SK-N-SH treated with all-trans-retinoic acid at 6 μM for 48 hours (cell line): ENCODE measurements around the gene HCRTR1.

Experiments used
- ATAC-seq: fragments of 200-7000 bp; cut with Tn5 transposase; 3 replicates; pipeline ENCODE4 v1.9.1; 2020; ENCODE audit warnings: mild to moderate bottlenecking, moderate library complexity
- BACH2 ChIP-seq: fragments of 250-450 bp; sonication (Bioruptor Pico); IDR thresholded peaks from 2 replicates; pipeline ENCODE4 v1.9.0; 2021; ENCODE audit warnings: mild to moderate bottlenecking, borderline replicate concordance
- CSDC2 ChIP-seq: fragments of 250-450 bp; sonication (Bioruptor Pico); IDR thresholded peaks from 2 replicates; pipeline ENCODE4 v1.5.0; 2020; ENCODE audit warnings: mild to moderate bottlenecking, moderate library complexity
- ESRRG ChIP-seq: fragments of 250-450 bp; sonication (Bioruptor Pico); IDR thresholded peaks from 2 replicates; pipeline ENCODE4 v1.6.1; 2021; ENCODE audit warnings: mild to moderate bottlenecking
- GLIS3 ChIP-seq: fragments of 250-450 bp; sonication (Bioruptor Pico); IDR thresholded peaks from 2 replicates; pipeline ENCODE4 v1.5.0; 2020; ENCODE audit warnings: mild to moderate bottlenecking, moderate library complexity
- ISL1 ChIP-seq: fragments of 250-450 bp; sonication (Bioruptor Pico); IDR thresholded peaks from 2 replicates; pipeline ENCODE4 v2.1.2; 2022; ENCODE audit warnings: mild to moderate bottlenecking, moderate library complexity
- OSR1 ChIP-seq: fragments of 250-450 bp; sonication (Bioruptor Pico); IDR thresholded peaks from 2 replicates; pipeline ENCODE4 v1.8.0; 2022; ENCODE audit warnings: moderate library complexity, mild to moderate bottlenecking, inconsistent platforms
- PPARA ChIP-seq: fragments of 250-450 bp; sonication (Bioruptor Pico); IDR thresholded peaks from 2 replicates; pipeline ENCODE4 v1.5.0; 2020; ENCODE audit warnings: mild to moderate bottlenecking, borderline replicate concordance
- RARB ChIP-seq: fragments of 250-450 bp; sonication (Bioruptor Pico); IDR thresholded peaks from 2 replicates; pipeline ENCODE4 v1.8.0; 2021; ENCODE audit warnings: mild to moderate bottlenecking, moderate library complexity
- SNAI2 ChIP-seq: fragments of 250-450 bp; sonication (Bioruptor Pico); IDR thresholded peaks from 2 replicates; pipeline ENCODE4 v1.5.0; 2020; ENCODE audit warnings: mild to moderate bottlenecking, moderate library complexity
- TCF4 ChIP-seq: fragments of 250-450 bp; sonication (Bioruptor Pico); IDR thresholded peaks from 2 replicates; pipeline ENCODE4 v1.8.0; 2021; ENCODE audit warnings: mild to moderate bottlenecking, moderate library complexity, borderline replicate concordance
- TOX ChIP-seq: fragments of 250-450 bp; sonication (Bioruptor Pico); IDR thresholded peaks from 2 replicates; pipeline ENCODE4 v1.8.0; 2021; ENCODE audit warnings: mild to moderate bottlenecking, moderate library complexity, borderline replicate concordance
- ZC3H10 ChIP-seq: fragments of 250-450 bp; sonication (Bioruptor Pico); IDR thresholded peaks from 2 replicates; pipeline ENCODE4 v1.5.1; 2021; ENCODE audit warnings: mild to moderate bottlenecking, moderate library complexity
- ZFP3 ChIP-seq: fragments of 250-450 bp; sonication (Bioruptor Pico); IDR thresholded peaks from 2 replicates; pipeline ENCODE4 v1.5.0; 2020; ENCODE audit warnings: mild to moderate bottlenecking, moderate library complexity
- ZFP30 ChIP-seq: fragments of 450-650 bp; formaldehyde crosslinking; IDR thresholded peaks from 2 replicates; pipeline ENCODE4 v1.5.0; 2022; ENCODE audit warnings: mild to moderate bottlenecking, moderate library complexity
- ZNF565 ChIP-seq: fragments of 450-650 bp; formaldehyde crosslinking; conservative IDR thresholded peaks from 2 replicates; pipeline ENCODE4 v1.5.0; 2020; ENCODE audit warnings: low read depth, mild to moderate bottlenecking, moderate library complexity
- ZNF70 ChIP-seq: fragments of 450-650 bp; formaldehyde crosslinking; IDR thresholded peaks from 2 replicates; pipeline ENCODE4 v1.5.0; 2020; ENCODE audit warnings: mild to moderate bottlenecking, moderate library complexity
- ZNF8 ChIP-seq: fragments of 450-650 bp; formaldehyde crosslinking; IDR thresholded peaks from 2 replicates; pipeline ENCODE4 v1.5.0; 2020; ENCODE audit warnings: mild to moderate bottlenecking, moderate library complexity
- TF ChIP-seq, protein P1 (sequence below): fragments of 250-450 bp; sonication (Bioruptor Pico); IDR thresholded peaks from 2 replicates; pipeline ENCODE4 v1.8.0; 2020; ENCODE audit warnings: mild to moderate bottlenecking, moderate library complexity, borderline replicate concordance
- TF ChIP-seq, protein P2 (sequence below): fragments of 250-450 bp; sonication (Bioruptor Pico); IDR thresholded peaks from 2 replicates; pipeline ENCODE4 v1.8.0; 2021; ENCODE audit warnings: low read depth, mild to moderate bottlenecking, moderate library complexity, borderline replicate concordance
- TF ChIP-seq, protein P3 (sequence below): fragments of 250-450 bp; sonication (Bioruptor Pico); IDR thresholded peaks from 2 replicates; pipeline ENCODE4 v1.5.1; 2020; ENCODE audit warnings: low read depth, mild to moderate bottlenecking, moderate library complexity
- TF ChIP-seq, protein P4 (sequence below): fragments of 250-450 bp; sonication (Bioruptor Pico); IDR thresholded peaks from 2 replicates; pipeline ENCODE4 v1.5.1; 2021; ENCODE audit warnings: mild to moderate bottlenecking, moderate library complexity

The HCRTR1 gene

DNA sequence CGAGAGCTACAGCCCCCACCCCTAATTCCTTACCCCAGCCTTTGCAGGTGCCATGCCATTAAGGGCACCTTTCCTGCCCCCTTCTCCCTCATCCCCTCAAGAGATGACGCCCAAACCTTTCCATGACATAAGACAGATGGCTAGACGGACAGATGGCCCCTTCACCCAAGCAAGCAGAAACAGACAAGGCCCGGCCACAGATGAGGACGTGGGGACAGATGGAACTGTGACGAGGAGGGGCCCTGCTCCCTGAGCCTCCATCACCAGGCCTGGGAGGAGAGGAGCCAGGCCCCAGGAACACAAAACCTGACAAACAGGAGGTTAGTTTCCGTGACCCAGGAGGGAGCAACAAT, 51.9 kb downstream of the HCRTR1 start:
- no peak; the same call in 1 of the 3 replicates for ATAC-seq
- TF ChIP-seq ZFP30 (CRISPR knock-in tag): no peak
- TF ChIP-seq CSDC2 (CRISPR knock-in tag): no peak
- no peak for TF ChIP-seq ZC3H10 (CRISPR knock-in tag)
- peak; percentile 55; the same call in 1 of the 2 replicates for TF ChIP-seq TCF4 (CRISPR knock-in tag)
- no peak for TF ChIP-seq PPARA (CRISPR knock-in tag)
- TF ChIP-seq ESRRG: no peak
- no peak for TF ChIP-seq ZNF565 (CRISPR knock-in tag)
- TF ChIP-seq, all 23 proteins: peak for 1

DNA sequence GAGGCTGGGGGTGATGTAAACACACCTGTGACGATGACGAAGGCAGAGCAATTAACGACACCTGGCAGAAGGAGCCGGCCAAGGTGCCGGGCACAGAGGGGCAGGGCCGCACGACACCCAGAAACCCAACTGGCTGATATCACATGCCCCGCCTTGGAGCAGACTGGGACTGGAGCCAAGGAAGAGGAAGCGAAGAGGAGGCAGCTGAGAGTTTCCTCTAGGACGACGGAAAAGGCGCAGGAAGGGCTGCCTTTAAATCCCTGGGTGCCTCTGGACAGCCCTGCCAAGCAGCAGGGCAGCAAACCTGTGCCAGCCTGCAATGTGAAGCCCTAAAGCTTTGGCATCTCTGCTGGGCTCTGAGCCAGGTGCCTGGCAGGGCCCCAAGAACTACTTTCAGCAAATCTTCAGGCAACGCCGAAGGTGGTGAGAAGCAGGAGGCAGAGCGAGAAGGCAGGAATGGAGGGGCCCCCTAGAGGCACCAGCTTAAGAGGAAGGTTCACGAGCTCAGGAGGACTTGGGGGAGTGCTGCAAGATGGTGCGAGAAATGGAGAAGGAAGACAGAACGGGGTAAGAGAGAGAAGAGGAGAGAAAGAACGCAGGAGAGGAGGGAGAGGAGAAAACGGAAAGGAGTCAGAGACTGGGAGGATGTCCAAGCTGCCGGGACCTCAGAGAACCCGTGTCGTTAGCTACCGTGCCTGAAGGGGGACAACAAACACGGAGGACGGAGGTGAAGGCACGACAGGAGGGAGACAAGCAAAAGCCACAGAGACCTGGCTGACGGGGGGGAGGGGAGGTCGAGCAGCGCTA, 52.5 kb downstream of the HCRTR1 start:
- ATAC-seq: peak; percentile 76
- TF ChIP-seq ISL1: no peak
- TF ChIP-seq, protein P1, sequence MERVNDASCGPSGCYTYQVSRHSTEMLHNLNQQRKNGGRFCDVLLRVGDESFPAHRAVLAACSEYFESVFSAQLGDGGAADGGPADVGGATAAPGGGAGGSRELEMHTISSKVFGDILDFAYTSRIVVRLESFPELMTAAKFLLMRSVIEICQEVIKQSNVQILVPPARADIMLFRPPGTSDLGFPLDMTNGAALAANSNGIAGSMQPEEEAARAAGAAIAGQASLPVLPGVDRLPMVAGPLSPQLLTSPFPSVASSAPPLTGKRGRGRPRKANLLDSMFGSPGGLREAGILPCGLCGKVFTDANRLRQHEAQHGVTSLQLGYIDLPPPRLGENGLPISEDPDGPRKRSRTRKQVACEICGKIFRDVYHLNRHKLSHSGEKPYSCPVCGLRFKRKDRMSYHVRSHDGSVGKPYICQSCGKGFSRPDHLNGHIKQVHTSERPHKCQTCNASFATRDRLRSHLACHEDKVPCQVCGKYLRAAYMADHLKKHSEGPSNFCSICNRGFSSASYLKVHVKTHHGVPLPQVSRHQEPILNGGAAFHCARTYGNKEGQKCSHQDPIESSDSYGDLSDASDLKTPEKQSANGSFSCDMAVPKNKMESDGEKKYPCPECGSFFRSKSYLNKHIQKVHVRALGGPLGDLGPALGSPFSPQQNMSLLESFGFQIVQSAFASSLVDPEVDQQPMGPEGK: no peak
- no peak for TF ChIP-seq ZFP30 (CRISPR knock-in tag)
- no peak for TF ChIP-seq OSR1 (CRISPR knock-in tag)
- no peak for TF ChIP-seq RARB (CRISPR knock-in tag)
- TF ChIP-seq ZNF565 (CRISPR knock-in tag): no peak
- TF ChIP-seq SNAI2 (CRISPR knock-in tag): no peak
- no peak for TF ChIP-seq ZC3H10 (CRISPR knock-in tag)
- TF ChIP-seq, protein P2, sequence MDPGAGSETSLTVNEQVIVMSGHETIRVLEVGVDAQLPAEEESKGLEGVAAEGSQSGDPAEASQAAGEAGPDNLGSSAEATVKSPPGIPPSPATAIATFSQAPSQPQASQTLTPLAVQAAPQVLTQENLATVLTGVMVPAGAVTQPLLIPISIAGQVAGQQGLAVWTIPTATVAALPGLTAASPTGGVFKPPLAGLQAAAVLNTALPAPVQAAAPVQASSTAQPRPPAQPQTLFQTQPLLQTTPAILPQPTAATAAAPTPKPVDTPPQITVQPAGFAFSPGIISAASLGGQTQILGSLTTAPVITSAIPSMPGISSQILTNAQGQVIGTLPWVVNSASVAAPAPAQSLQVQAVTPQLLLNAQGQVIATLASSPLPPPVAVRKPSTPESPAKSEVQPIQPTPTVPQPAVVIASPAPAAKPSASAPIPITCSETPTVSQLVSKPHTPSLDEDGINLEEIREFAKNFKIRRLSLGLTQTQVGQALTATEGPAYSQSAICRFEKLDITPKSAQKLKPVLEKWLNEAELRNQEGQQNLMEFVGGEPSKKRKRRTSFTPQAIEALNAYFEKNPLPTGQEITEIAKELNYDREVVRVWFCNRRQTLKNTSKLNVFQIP: no peak

DNA sequence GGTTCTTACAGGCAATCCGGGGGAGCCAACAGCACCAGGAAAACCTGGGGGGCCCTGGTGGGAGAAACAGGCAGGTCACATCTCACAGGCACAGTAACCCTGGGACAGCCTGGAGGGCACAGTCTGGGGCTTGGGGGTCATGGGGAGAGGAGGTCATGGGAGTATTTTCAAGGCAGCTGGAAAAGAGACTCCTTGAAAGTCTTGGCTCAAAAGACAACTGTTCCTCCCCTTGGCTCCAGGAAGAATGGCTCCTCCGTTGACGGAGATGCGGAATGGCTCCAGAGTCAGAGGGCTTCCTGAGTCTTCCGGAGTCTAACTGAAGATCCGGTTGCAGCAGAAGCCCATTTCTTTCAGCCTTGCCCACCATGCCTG, 53.1 kb downstream of the HCRTR1 start:
- TF ChIP-seq ESRRG (no peak), PPARA (CRISPR knock-in tag) (no peak), BACH2 (no peak), ZFP30 (CRISPR knock-in tag) (no peak), SNAI2 (CRISPR knock-in tag) (no peak), ISL1 (no peak), TOX (CRISPR knock-in tag) (no peak), TCF4 (CRISPR knock-in tag) (no peak)
- TF ChIP-seq, protein P3, sequence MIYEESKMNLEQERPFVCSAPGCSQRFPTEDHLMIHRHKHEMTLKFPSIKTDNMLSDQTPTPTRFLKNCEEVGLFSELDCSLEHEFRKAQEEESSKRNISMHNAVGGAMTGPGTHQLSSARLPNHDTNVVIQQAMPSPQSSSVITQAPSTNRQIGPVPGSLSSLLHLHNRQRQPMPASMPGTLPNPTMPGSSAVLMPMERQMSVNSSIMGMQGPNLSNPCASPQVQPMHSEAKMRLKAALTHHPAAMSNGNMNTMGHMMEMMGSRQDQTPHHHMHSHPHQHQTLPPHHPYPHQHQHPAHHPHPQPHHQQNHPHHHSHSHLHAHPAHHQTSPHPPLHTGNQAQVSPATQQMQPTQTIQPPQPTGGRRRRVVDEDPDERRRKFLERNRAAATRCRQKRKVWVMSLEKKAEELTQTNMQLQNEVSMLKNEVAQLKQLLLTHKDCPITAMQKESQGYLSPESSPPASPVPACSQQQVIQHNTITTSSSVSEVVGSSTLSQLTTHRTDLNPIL: no peak
- TF ChIP-seq, protein P1: no peak
- no peak for ATAC-seq

DNA sequence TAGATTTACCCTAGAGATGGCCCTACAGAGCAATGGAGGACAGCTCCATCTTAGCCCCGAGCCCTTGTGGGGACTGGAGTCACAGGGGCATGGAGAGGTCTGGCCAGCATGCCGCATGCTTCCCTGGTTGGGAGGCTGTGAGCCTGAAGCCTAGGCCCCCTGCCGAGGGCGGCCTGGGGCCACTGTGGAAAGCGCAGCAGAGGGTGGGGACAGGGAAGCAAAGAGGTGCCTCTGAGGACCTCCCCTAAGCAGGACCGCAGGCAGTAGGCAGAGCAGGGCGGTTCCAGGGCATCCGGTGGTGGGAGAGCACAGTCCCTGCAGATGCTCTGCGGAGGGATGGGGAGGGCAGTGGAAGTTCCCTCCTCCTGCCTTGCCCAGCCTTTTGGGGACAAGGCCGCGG, 53.7 kb downstream of the HCRTR1 start:
- ATAC-seq: no peak
- TF ChIP-seq TCF4 (CRISPR knock-in tag) (no peak), PPARA (CRISPR knock-in tag) (no peak), ZFP30 (CRISPR knock-in tag) (no peak), ZNF70 (CRISPR knock-in tag) (no peak), ESRRG (no peak), GLIS3 (CRISPR knock-in tag) (no peak), RARB (CRISPR knock-in tag) (no peak), ZNF8 (no peak), ZC3H10 (CRISPR knock-in tag) (no peak), ZFP3 (no peak), OSR1 (CRISPR knock-in tag) (no peak), ZNF565 (CRISPR knock-in tag) (no peak)
- TF ChIP-seq, protein P3: no peak
- TF ChIP-seq, protein P2: no peak
- TF ChIP-seq, protein P4, sequence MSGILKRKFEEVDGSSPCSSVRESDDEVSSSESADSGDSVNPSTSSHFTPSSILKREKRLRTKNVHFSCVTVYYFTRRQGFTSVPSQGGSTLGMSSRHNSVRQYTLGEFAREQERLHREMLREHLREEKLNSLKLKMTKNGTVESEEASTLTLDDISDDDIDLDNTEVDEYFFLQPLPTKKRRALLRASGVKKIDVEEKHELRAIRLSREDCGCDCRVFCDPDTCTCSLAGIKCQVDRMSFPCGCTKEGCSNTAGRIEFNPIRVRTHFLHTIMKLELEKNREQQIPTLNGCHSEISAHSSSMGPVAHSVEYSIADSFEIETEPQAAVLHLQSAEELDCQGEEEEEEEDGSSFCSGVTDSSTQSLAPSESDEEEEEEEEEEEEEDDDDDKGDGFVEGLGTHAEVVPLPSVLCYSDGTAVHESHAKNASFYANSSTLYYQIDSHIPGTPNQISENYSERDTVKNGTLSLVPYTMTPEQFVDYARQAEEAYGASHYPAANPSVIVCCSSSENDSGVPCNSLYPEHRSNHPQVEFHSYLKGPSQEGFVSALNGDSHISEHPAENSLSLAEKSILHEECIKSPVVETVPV (CRISPR knock-in tag): no peak
- TF ChIP-seq, protein P1: no peak
